HG03103 (cell line): ENCODE measurements around the gene TLX1.

Source experiments
- ATAC-seq: cut with Tn5 transposase; IDR thresholded peaks from one replicate; pipeline ENCODE4 v1.9.1; 2021; ENCODE audit warnings: low read depth; ENCODE audit not compliant: unreplicated experiment

TLX1 gene

GRCh38 chr10:101111547-101111946, 19.6 kb upstream of the TLX1 start:
- no peak for ATAC-seq

- no peak for ATAC-seq
Measured at GRCh38 chr10:101112799-101113594, 18.1 kb upstream of the TLX1 start.

GRCh38 chr10:101113890-101114403, 17.2 kb upstream of the TLX1 start:
- no peak for ATAC-seq

GRCh38 chr10:101114646-101115045, 16.5 kb upstream of the TLX1 start:
- ATAC-seq = no peak

- no peak for ATAC-seq
Measured at GRCh38 chr10:101116754-101117153, 14.3 kb upstream of the TLX1 start.

GRCh38 chr10:101118031-101118430, 13.1 kb upstream of the TLX1 start:
- no peak for ATAC-seq

GRCh38 chr10:101120520-101120883, 10.6 kb upstream of the TLX1 start:
- ATAC-seq = no peak

- no peak for ATAC-seq
Measured at GRCh38 chr10:101120884-101121653, 10.0 kb upstream of the TLX1 start.

GRCh38 chr10:101121654-101122031, 9.5 kb upstream of the TLX1 start:
- no peak for ATAC-seq

GRCh38 chr10:101122270-101123084, 8.6 kb upstream of the TLX1 start:
- no peak for ATAC-seq

GRCh38 chr10:101123085-101123814, 7.8 kb upstream of the TLX1 start:
- no peak for ATAC-seq

GRCh38 chr10:101123815-101124617, 7.1 kb upstream of the TLX1 start:
- ATAC-seq = no peak

GRCh38 chr10:101124933-101125332, 6.2 kb upstream of the TLX1 start:
- no peak for ATAC-seq

GRCh38 chr10:101126684-101127628, 4.1 kb upstream of the TLX1 start:
- no peak for ATAC-seq

GRCh38 chr10:101130141-101130540, 959 bp upstream of the TLX1 start:
- no peak for ATAC-seq

GRCh38 chr10:101131962-101132635, 999 bp downstream of the TLX1 start:
- no peak for ATAC-seq

GRCh38 chr10:101132636-101133473, 1.8 kb downstream of the TLX1 start:
- ATAC-seq = no peak
